Regular cardiac myocyte (primary cell): Measurements from ENCODE around the gene RNASE9. TPM values are rescaled to one million over a fixed set of nuclear protein-coding genes. Genes with fewer than 3 reads are reported as not detected.

ENCODE experiments used
- total RNA-seq: library from RNA; depleted of rRNA; stranded (reverse); fragments of >200 nt; gene quantifications from 2 replicates; pipeline ENCODE4 v1.2.3, GENCODE V29; 2014

Gene RNASE9
- not detected in 2 replicates for total RNA-seq

GRCh38 chr14:20560961-20561360 is at the start of gene RNASE9:
Gene RNASE9 (minus strand): TSS chr14:20561047.

GRCh38 chr14:20591235-20591634 is 30.4 kb upstream of the RNASE9 start, which contains the start of gene RNASE12:
Gene RNASE12 (minus strand): TSS chr14:20591376. CDS start chr14:20590723, 653 bp downstream.

GRCh38 chr14:20587489-20588154 is 26.8 kb upstream of the RNASE9 start, which contains the start of gene RNASE11:
Gene RNASE11 (minus strand): TSS chr14:20588001.

Other genes with a start within 250 kb of the RNASE9 start
- gene CCNB1IP1, start 227.8 kb downstream of the RNASE9 start, total RNA-seq, result 27.6 and 60.9 TPM in 2 replicates
- gene PARP2, start 217.4 kb downstream of the RNASE9 start, total RNA-seq, result 5.9 and 15.9 TPM in 2 replicates
- gene TEP1, start 147.5 kb downstream of the RNASE9 start, total RNA-seq, result 14.2 and 18.9 TPM in 2 replicates
- under 0.01 and 0.28 TPM in 2 replicates for gene KLHL33, start 124.9 kb downstream of the RNASE9 start, total RNA-seq
- 27.9 and 58.1 TPM in 2 replicates for gene OSGEP, start 106.2 kb downstream of the RNASE9 start, total RNA-seq
- gene APEX1, start 105.8 kb downstream of the RNASE9 start, total RNA-seq, result 41.4 and 144 TPM in 2 replicates
- gene PIP4P1, start 99.6 kb downstream of the RNASE9 start, total RNA-seq, result 12.1 and 22.8 TPM in 2 replicates
- gene PNP, start 91.6 kb downstream of the RNASE9 start, total RNA-seq, result 47.1 and 164 TPM in 2 replicates
- gene RNASE10, start 55.5 kb downstream of the RNASE9 start, total RNA-seq, result not detected in 2 replicates
- not detected in 2 replicates for gene RNASE11, start 27.0 kb upstream of the RNASE9 start, total RNA-seq
- not detected in 2 replicates for gene RNASE12, start 30.3 kb upstream of the RNASE9 start, total RNA-seq
- not detected in 2 replicates for gene OR6S1, start 80.6 kb upstream of the RNASE9 start, total RNA-seq
- gene RNASE4, start 123.5 kb upstream of the RNASE9 start, total RNA-seq, result 9.4 and 38.9 TPM in 2 replicates
- gene ANG, start 127.7 kb upstream of the RNASE9 start, total RNA-seq, result 6.7 and 10.1 TPM in 2 replicates
- not detected in 2 replicates for gene EDDM3A, start 184.8 kb upstream of the RNASE9 start, total RNA-seq
- gene EDDM3B, start 207.4 kb upstream of the RNASE9 start, total RNA-seq, result not detected in 2 replicates
- not detected in 2 replicates for gene RNASE6, start 220.2 kb upstream of the RNASE9 start, total RNA-seq
- 0.96 and 5.4 TPM in 2 replicates for gene RNASE1, start 241.8 kb upstream of the RNASE9 start, total RNA-seq